Retinal pigment epithelial cell (primary cell): Measurements from ENCODE around the gene PREX1.

Source experiments
- DNase-seq: peaks from one replicate; pipeline ENCODE4 v3.0.0-alpha.2; 2010; ENCODE audit warnings: low read depth
- H3K4me3 ChIP-seq: 2 replicates; pipeline ENCODE4 v1.5.1; 2011; ENCODE audit warnings: mild to moderate bottlenecking, low read length, control low read depth, moderate library complexity
- CTCF ChIP-seq: conservative IDR thresholded peaks from 2 replicates; pipeline ENCODE4 v1.5.1; 2011; ENCODE audit warnings: low read depth, low read length, control low read depth, inconsistent platforms

PREX1 gene

GRCh38 chr20:48787861-48788375, 39.9 kb downstream of the PREX1 start:
- no peak overlapping the region for H3K4me3 ChIP-seq
- no peak for TF ChIP-seq CTCF
- no peak for DNase-seq

- no peak for TF ChIP-seq CTCF
- no peak overlapping the region for H3K4me3 ChIP-seq
- no peak for DNase-seq
These were observed 40.7 kb downstream of the PREX1 start for GRCh38 chr20:48786951-48787705.

- no peak for TF ChIP-seq CTCF
- no peak overlapping the region for H3K4me3 ChIP-seq
- no peak for DNase-seq
These were observed 42.0 kb downstream of the PREX1 start for GRCh38 chr20:48785801-48786200.

GRCh38 chr20:48785256-48785655, 42.5 kb downstream of the PREX1 start:
- no peak for TF ChIP-seq CTCF
- no peak overlapping the region for H3K4me3 ChIP-seq
- DNase-seq = no peak

GRCh38 chr20:48784273-48784641, 43.5 kb downstream of the PREX1 start:
- TF ChIP-seq CTCF = no peak
- no peak overlapping the region for H3K4me3 ChIP-seq
- no peak for DNase-seq

- no peak overlapping the region for H3K4me3 ChIP-seq
- DNase-seq = no peak
- no peak for TF ChIP-seq CTCF
These were observed 44.1 kb downstream of the PREX1 start for GRCh38 chr20:48783533-48784272.

GRCh38 chr20:48782901-48783308, 44.9 kb downstream of the PREX1 start:
- no peak for DNase-seq
- TF ChIP-seq CTCF = no peak
- no peak overlapping the region for H3K4me3 ChIP-seq
